GM18526 (cell line): Measurements from ENCODE around the gene WDFY2.

Source experiments
- POLR2A ChIP-seq: IDR thresholded peaks from 3 replicates; pipeline ENCODE4 v1.6.1; 2011; ENCODE audit not compliant: insufficient read length; ENCODE audit errors: extremely low read depth

The WDFY2 gene

GRCh38 chr13:51630288-51630615, 46.0 kb downstream of the WDFY2 start:
- no peak for TF ChIP-seq POLR2A

- TF ChIP-seq POLR2A: no peak
Measured at GRCh38 chr13:51632591-51633362, 48.5 kb downstream of the WDFY2 start.

- no peak for TF ChIP-seq POLR2A
Measured at GRCh38 chr13:51635137-51635878, 51.0 kb downstream of the WDFY2 start.

GRCh38 chr13:51636349-51636890, 52.2 kb downstream of the WDFY2 start:
- no peak for TF ChIP-seq POLR2A

- TF ChIP-seq POLR2A: no peak
Measured at GRCh38 chr13:51637852-51638215, 53.6 kb downstream of the WDFY2 start.

GRCh38 chr13:51638216-51638871, 54.1 kb downstream of the WDFY2 start:
- TF ChIP-seq POLR2A: no peak

GRCh38 chr13:51639171-51639570, 54.9 kb downstream of the WDFY2 start:
- no peak for TF ChIP-seq POLR2A

GRCh38 chr13:51643105-51643881, 59.0 kb downstream of the WDFY2 start:
- no peak for TF ChIP-seq POLR2A

GRCh38 chr13:51643882-51644281, 59.6 kb downstream of the WDFY2 start:
- TF ChIP-seq POLR2A: no peak

GRCh38 chr13:51644654-51645053, 60.4 kb downstream of the WDFY2 start:
- no peak for TF ChIP-seq POLR2A

- no peak for TF ChIP-seq POLR2A
Measured at GRCh38 chr13:51645154-51645650, 60.9 kb downstream of the WDFY2 start.

GRCh38 chr13:51645761-51646670, 61.8 kb downstream of the WDFY2 start:
- TF ChIP-seq POLR2A: no peak

- no peak for TF ChIP-seq POLR2A
Measured at GRCh38 chr13:51647067-51647466, 62.8 kb downstream of the WDFY2 start.
